IMR-90 (cell line): ENCODE results near the gene AS3MT.
"Not testable (repeated sequence)": the region's sequence is repeated elsewhere in the genome, so short reads cannot be mapped to it uniquely, and the experiment has no call there.

Experiments
- BHLHE40 ChIP-seq: fragments of 150-350 bp; IDR thresholded peaks from 2 replicates; pipeline ENCODE4 v1.6.1; 2016; ENCODE audit warnings: mild to moderate bottlenecking, low read depth, low read length
- FOS ChIP-seq: fragments of 150-350 bp; IDR thresholded peaks from 2 replicates; pipeline ENCODE4 v1.6.1; 2016; ENCODE audit warnings: low read depth, low read length
- MAFK ChIP-seq: IDR thresholded peaks from 2 replicates; pipeline ENCODE4 v1.6.1; 2012; ENCODE audit warnings: low read depth, low read length, improper control_type of control experiment
- MAZ ChIP-seq: IDR thresholded peaks from 2 replicates; pipeline ENCODE4 v1.6.1; 2012; ENCODE audit warnings: low read depth, mild to moderate bottlenecking, low read length, improper control_type of control experiment, moderate library complexity, borderline replicate concordance
- MXI1 ChIP-seq: IDR thresholded peaks from 2 replicates; pipeline ENCODE4 v1.6.1; 2012; ENCODE audit warnings: low read depth, mild to moderate bottlenecking, low read length, moderate library complexity, borderline replicate concordance
- NFE2L2 ChIP-seq: fragments of 150-350 bp; IDR thresholded peaks from 2 replicates; pipeline ENCODE4 v1.6.1; 2016; ENCODE audit warnings: low read depth, mild to moderate bottlenecking, low read length
- POLR2A ChIP-seq: IDR thresholded peaks from 2 replicates; pipeline ENCODE4 v1.6.1; 2012; ENCODE audit warnings: mild to moderate bottlenecking, low read depth, low read length
- RAD21 ChIP-seq: IDR thresholded peaks from 2 replicates; pipeline ENCODE4 v1.6.1; 2012; ENCODE audit warnings: low read length, improper control_type of control experiment
- RCOR1 ChIP-seq: IDR thresholded peaks from 2 replicates; pipeline ENCODE4 v1.6.1; 2012; ENCODE audit warnings: mild to moderate bottlenecking, low read length, improper control_type of control experiment; ENCODE audit not compliant: insufficient replicate concordance
- RFX5 ChIP-seq: IDR thresholded peaks from 2 replicates; pipeline ENCODE4 v1.8.0; 2012; ENCODE audit warnings: low read depth, mild to moderate bottlenecking, low read length, moderate library complexity
- SMC3 ChIP-seq: fragments of 150-350 bp; IDR thresholded peaks from 2 replicates; pipeline ENCODE4 v1.6.1; 2016; ENCODE audit warnings: low read depth, mild to moderate bottlenecking, antibody characterized with exemption, low read length, moderate library complexity
- TF ChIP-seq, protein P1 (sequence below): conservative IDR thresholded peaks from 2 replicates; pipeline ENCODE4 v1.5.1; 2012; ENCODE audit warnings: mild to moderate bottlenecking, low read depth, low read length, improper control_type of control experiment
- TF ChIP-seq, protein P2 (sequence below): fragments of 150-350 bp; IDR thresholded peaks from 2 replicates; pipeline ENCODE4 v1.6.1; 2016; ENCODE audit warnings: low read depth, mild to moderate bottlenecking, low read length, moderate library complexity, borderline replicate concordance
- TF ChIP-seq, protein P3 (sequence below): fragments of 150-350 bp; IDR thresholded peaks from 2 replicates; pipeline ENCODE4 v1.6.1; 2017; ENCODE audit warnings: mild to moderate bottlenecking, antibody characterized with exemption, low read length, low read depth

DNA sequence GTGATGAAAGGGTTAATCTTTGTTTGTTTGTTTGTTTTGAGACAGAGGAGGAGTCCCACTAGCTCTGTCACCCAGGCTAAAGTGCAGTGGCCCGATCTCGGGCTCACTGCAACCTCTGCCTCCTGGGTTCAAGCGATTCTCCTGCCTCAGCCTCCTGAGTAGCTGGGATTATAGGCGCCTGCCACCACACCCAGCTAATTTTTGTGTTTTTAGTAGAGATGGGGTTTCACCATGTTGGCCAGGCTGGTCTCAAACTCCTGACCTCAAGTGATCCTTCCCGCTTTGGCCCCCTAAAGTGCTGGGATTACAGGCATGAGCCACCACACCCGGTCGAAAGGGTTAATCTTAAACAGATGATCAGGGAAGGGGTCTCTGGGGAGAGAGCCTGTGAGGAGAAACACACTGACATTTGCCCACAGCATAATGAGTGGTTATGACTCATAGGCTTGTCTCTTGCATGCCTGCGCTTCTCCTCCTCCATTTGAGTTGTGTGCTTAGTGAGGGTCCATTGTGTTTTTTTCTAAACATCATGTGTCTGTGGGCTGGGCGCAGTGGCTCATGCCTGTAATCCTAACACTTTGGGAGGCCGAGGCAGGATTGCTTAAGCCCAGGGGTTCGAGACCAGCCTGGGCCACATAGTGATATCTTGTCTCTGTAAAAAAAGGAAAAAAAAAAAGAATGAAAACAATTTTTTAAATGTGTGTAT is 13.4 kb upstream of the AS3MT start:
- not testable (repeated sequence) for TF ChIP-seq RAD21, POLR2A, NFE2L2, RFX5, MAFK, SMC3
- TF ChIP-seq RCOR1 (peak; percentile 96), MXI1 (peak; percentile 58; the same call in 1 of the 2 replicates), FOS (peak; percentile 94), MAZ (peak; percentile 39; the same call in 1 of the 2 replicates), BHLHE40 (peak; percentile 60)
- TF ChIP-seq, protein P1, sequence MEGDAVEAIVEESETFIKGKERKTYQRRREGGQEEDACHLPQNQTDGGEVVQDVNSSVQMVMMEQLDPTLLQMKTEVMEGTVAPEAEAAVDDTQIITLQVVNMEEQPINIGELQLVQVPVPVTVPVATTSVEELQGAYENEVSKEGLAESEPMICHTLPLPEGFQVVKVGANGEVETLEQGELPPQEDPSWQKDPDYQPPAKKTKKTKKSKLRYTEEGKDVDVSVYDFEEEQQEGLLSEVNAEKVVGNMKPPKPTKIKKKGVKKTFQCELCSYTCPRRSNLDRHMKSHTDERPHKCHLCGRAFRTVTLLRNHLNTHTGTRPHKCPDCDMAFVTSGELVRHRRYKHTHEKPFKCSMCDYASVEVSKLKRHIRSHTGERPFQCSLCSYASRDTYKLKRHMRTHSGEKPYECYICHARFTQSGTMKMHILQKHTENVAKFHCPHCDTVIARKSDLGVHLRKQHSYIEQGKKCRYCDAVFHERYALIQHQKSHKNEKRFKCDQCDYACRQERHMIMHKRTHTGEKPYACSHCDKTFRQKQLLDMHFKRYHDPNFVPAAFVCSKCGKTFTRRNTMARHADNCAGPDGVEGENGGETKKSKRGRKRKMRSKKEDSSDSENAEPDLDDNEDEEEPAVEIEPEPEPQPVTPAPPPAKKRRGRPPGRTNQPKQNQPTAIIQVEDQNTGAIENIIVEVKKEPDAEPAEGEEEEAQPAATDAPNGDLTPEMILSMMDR = not testable (repeated sequence)
- TF ChIP-seq, protein P2, sequence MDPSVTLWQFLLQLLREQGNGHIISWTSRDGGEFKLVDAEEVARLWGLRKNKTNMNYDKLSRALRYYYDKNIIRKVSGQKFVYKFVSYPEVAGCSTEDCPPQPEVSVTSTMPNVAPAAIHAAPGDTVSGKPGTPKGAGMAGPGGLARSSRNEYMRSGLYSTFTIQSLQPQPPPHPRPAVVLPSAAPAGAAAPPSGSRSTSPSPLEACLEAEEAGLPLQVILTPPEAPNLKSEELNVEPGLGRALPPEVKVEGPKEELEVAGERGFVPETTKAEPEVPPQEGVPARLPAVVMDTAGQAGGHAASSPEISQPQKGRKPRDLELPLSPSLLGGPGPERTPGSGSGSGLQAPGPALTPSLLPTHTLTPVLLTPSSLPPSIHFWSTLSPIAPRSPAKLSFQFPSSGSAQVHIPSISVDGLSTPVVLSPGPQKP = not testable (repeated sequence)
- TF ChIP-seq, protein P3, sequence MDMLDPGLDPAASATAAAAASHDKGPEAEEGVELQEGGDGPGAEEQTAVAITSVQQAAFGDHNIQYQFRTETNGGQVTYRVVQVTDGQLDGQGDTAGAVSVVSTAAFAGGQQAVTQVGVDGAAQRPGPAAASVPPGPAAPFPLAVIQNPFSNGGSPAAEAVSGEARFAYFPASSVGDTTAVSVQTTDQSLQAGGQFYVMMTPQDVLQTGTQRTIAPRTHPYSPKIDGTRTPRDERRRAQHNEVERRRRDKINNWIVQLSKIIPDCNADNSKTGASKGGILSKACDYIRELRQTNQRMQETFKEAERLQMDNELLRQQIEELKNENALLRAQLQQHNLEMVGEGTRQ = peak; percentile 29; the same call in 1 of the 2 replicates
